Muscle layer of duodenum (tissue), 2 donors: ENCODE results near the gene MBTPS2.
"Not testable (repeated sequence)": the region's sequence is repeated elsewhere in the genome, so short reads cannot be mapped to it uniquely, and the experiment has no call there.

ENCODE experiments used
- H3K27ac ChIP-seq: one replicate; pipeline ENCODE4 v1.7.0; 2013; ENCODE audit warnings: mild to moderate bottlenecking, low read length
- H3K27me3 ChIP-seq: one replicate; pipeline ENCODE4 v1.7.0; 2013; ENCODE audit warnings: low read depth, mild to moderate bottlenecking, control low read depth, low read length
- H3K36me3 ChIP-seq, 2 donors: one replicate each; pipeline ENCODE4 v1.7.0; 2013; ENCODE audit warnings: low read length in 2 of 2, control low read depth in 1 of 2, mild to moderate bottlenecking in 1 of 2; ENCODE audit not compliant: insufficient read depth in 2 of 2, control insufficient read depth in 1 of 2
- H3K4me1 ChIP-seq, 2 donors: one replicate each; pipeline ENCODE4 v1.7.0; 2013; ENCODE audit warnings: low read length in 2 of 2, mild to moderate bottlenecking in 2 of 2, control low read depth in 1 of 2, moderate library complexity in 1 of 2; ENCODE audit not compliant: insufficient read depth in 2 of 2, control insufficient read depth in 1 of 2
- H3K4me3 ChIP-seq, 2 donors: one replicate each; pipeline ENCODE4 v1.7.0; 2013; ENCODE audit warnings: low read length in 2 of 2, low read depth in 1 of 2, mild to moderate bottlenecking in 1 of 2
- H3K9me3 ChIP-seq, 2 donors: one replicate each; pipeline ENCODE4 v1.7.0; 2013; ENCODE audit warnings: low read length in 2 of 2, control low read depth in 1 of 2, mild to moderate bottlenecking in 1 of 2; ENCODE audit not compliant: control insufficient read depth in 1 of 2
- donor health status: healthy.

Gene MBTPS2

GRCh38 chrX:21863241-21863640 lies 23.8 kb downstream of the MBTPS2 start:
- no peaks in the 10 kb centered on the region for H3K27me3 ChIP-seq
- H3K4me1 ChIP-seq: no peaks in the 10 kb centered on the region
- no peaks in the 10 kb centered on the region for H3K36me3 ChIP-seq
- H3K9me3 ChIP-seq: no peaks in the 10 kb centered on the region
- no peak overlapping the region for H3K27ac ChIP-seq
- no peak overlapping the region for H3K4me3 ChIP-seq

GRCh38 chrX:21865436-21865835 lies 26.0 kb downstream of the MBTPS2 start:
- H3K27me3 ChIP-seq: no peaks in the 10 kb centered on the region
- no peaks in the 10 kb centered on the region for H3K36me3 ChIP-seq
- H3K9me3 ChIP-seq: no peaks in the 10 kb centered on the region
- H3K27ac ChIP-seq: no peak overlapping the region
- no peak overlapping the region for H3K4me3 ChIP-seq
- H3K4me1 ChIP-seq: no peaks in the 10 kb centered on the region

- Histone ChIP-seq H3K4me1 (no peaks in the 10 kb centered on the region), H3K9me3 (no peaks in the 10 kb centered on the region), H3K36me3 (no peaks in the 10 kb centered on the region), H3K27me3 (no peaks in the 10 kb centered on the region), H3K27ac (no peak overlapping the region), H3K4me3 (no peak overlapping the region)
Measured at GRCh38 chrX:21870494-21870893, 31.1 kb downstream of the MBTPS2 start.

- H3K27ac ChIP-seq: no peak overlapping the region
- no peaks in the 10 kb centered on the region for H3K4me1 ChIP-seq
- H3K4me3 ChIP-seq: no peak overlapping the region
- H3K27me3 ChIP-seq: no peaks in the 10 kb centered on the region
- no peaks in the 10 kb centered on the region for H3K36me3 ChIP-seq
- H3K9me3 ChIP-seq: no peaks in the 10 kb centered on the region
Measured at GRCh38 chrX:21873063-21873775, 33.8 kb downstream of the MBTPS2 start.

- not testable (repeated sequence) for H3K27me3 ChIP-seq, H3K9me3 ChIP-seq, H3K4me1 ChIP-seq, H3K27ac ChIP-seq, H3K36me3 ChIP-seq, H3K4me3 ChIP-seq
Measured at GRCh38 chrX:21874182-21874581, 34.8 kb downstream of the MBTPS2 start.

GRCh38 chrX:21875013-21875412 lies 35.6 kb downstream of the MBTPS2 start:
- no peaks in the 10 kb centered on the region for H3K27me3 ChIP-seq
- no peak overlapping the region for H3K27ac ChIP-seq
- no peaks in the 10 kb centered on the region for H3K36me3 ChIP-seq

GRCh38 chrX:21881881-21882574 lies 42.6 kb downstream of the MBTPS2 start:
- no peaks in the 10 kb centered on the region for H3K4me1 ChIP-seq
- H3K27ac ChIP-seq: no peak overlapping the region
- peaks cover 0 to 6% of the 10 kb centered on the region in 2 donors for H3K36me3 ChIP-seq
- H3K4me3 ChIP-seq: no peak overlapping the region
- no peaks in the 10 kb centered on the region for H3K9me3 ChIP-seq
- no peaks in the 10 kb centered on the region for H3K27me3 ChIP-seq

More at GRCh38 chrX:21875013-21875412, 35.6 kb downstream of the MBTPS2 start:
- Histone ChIP-seq H3K4me3 (no peak overlapping the region), H3K4me1 (no peaks in the 10 kb centered on the region), H3K9me3 (no peaks in the 10 kb centered on the region)

- Histone ChIP-seq H3K36me3 (peaks cover 0 to 6% of the 10 kb centered on the region in 2 donors), H3K9me3 (no peaks in the 10 kb centered on the region), H3K4me3 (no peak overlapping the region), H3K27ac (no peak overlapping the region), H3K27me3 (no peaks in the 10 kb centered on the region), H3K4me1 (no peaks in the 10 kb centered on the region)
Measured at GRCh38 chrX:21883258-21883657, 43.8 kb downstream of the MBTPS2 start.

GRCh38 chrX:21885568-21885967 lies 46.2 kb downstream of the MBTPS2 start:
- no peaks in the 10 kb centered on the region for H3K9me3 ChIP-seq
- H3K4me3 ChIP-seq: no peak overlapping the region
- no peak overlapping the region for H3K27ac ChIP-seq
- no peaks in the 10 kb centered on the region for H3K4me1 ChIP-seq
- H3K27me3 ChIP-seq: no peaks in the 10 kb centered on the region
- peaks cover 0 to 6% of the 10 kb centered on the region in 2 donors for H3K36me3 ChIP-seq

GRCh38 chrX:21905313-21905712 lies 65.9 kb downstream of the MBTPS2 start:
- Histone ChIP-seq H3K27me3 (no peaks in the 10 kb centered on the region), H3K36me3 (no peaks in the 10 kb centered on the region), H3K4me3 (no peak overlapping the region), H3K27ac (no peak overlapping the region), H3K4me1 (no peaks in the 10 kb centered on the region), H3K9me3 (no peaks in the 10 kb centered on the region)

GRCh38 chrX:21905953-21906352 lies 66.5 kb downstream of the MBTPS2 start:
- no peak overlapping the region for H3K4me3 ChIP-seq
- no peaks in the 10 kb centered on the region for H3K4me1 ChIP-seq
- no peaks in the 10 kb centered on the region for H3K36me3 ChIP-seq
- no peaks in the 10 kb centered on the region for H3K27me3 ChIP-seq
- no peak overlapping the region for H3K27ac ChIP-seq
- no peaks in the 10 kb centered on the region for H3K9me3 ChIP-seq
